DMS 273 (cell line): Measurements from ENCODE around the gene MYMK.
A peak's percentile ranks its signal among the peaks of the same experiment; 100 is the strongest.

Experiments used
- DNase-seq: peaks from one replicate; lab custom pipeline; 2025; ENCODE audit not compliant: unreplicated experiment; lab: John Stamatoyannopoulos, UW

The MYMK gene

GRCh38 chr9:133558191-133559126 lies 33.7 kb upstream of the MYMK start:
- peak; percentile 63 for DNase-seq

- no peak for DNase-seq
These were observed 32.8 kb upstream of the MYMK start for GRCh38 chr9:133557581-133557980.

- no peak for DNase-seq
These were observed 31.6 kb upstream of the MYMK start for GRCh38 chr9:133556354-133556753.

- no peak for DNase-seq
These were observed 30.0 kb upstream of the MYMK start for GRCh38 chr9:133554729-133555128.

GRCh38 chr9:133553973-133554713 lies 29.4 kb upstream of the MYMK start:
- no peak for DNase-seq

GRCh38 chr9:133553123-133553522 lies 28.4 kb upstream of the MYMK start:
- DNase-seq: no peak

GRCh38 chr9:133552236-133552635 lies 27.5 kb upstream of the MYMK start:
- no peak for DNase-seq

- no peak for DNase-seq
These were observed 26.7 kb upstream of the MYMK start for GRCh38 chr9:133551446-133551845.

- no peak for DNase-seq
These were observed 22.4 kb upstream of the MYMK start for GRCh38 chr9:133547116-133547515.

GRCh38 chr9:133546287-133546680 lies 21.5 kb upstream of the MYMK start:
- DNase-seq: no peak

- no peak for DNase-seq
These were observed 20.9 kb upstream of the MYMK start for GRCh38 chr9:133545494-133546286.

- no peak for DNase-seq
These were observed 19.2 kb upstream of the MYMK start for GRCh38 chr9:133543772-133544467.

- no peak for DNase-seq
These were observed 17.2 kb upstream of the MYMK start for GRCh38 chr9:133542002-133542401.

- DNase-seq: no peak
These were observed 15.9 kb upstream of the MYMK start for GRCh38 chr9:133540698-133541025.

GRCh38 chr9:133539991-133540697 lies 15.4 kb upstream of the MYMK start:
- DNase-seq: no peak

- no peak for DNase-seq
These were observed 14.4 kb upstream of the MYMK start for GRCh38 chr9:133538851-133539833.

GRCh38 chr9:133538176-133538575 lies 13.4 kb upstream of the MYMK start:
- no peak for DNase-seq

- no peak for DNase-seq
These were observed 12.5 kb upstream of the MYMK start for GRCh38 chr9:133537257-133537656.

- DNase-seq: no peak
These were observed 11.8 kb upstream of the MYMK start for GRCh38 chr9:133536536-133536935.
